H4 (cell line): ENCODE results near the gene MRPL23. TPM values are rescaled to one million over a fixed set of nuclear protein-coding genes. Genes with fewer than 3 reads are reported as not detected.

Source experiments
- DNase-seq: peaks from one replicate; pipeline ENCODE4 v3.0.0-alpha.2; 2015; ENCODE audit warnings: low spot score
- total RNA-seq: library from RNA; depleted of rRNA; stranded (reverse); fragments of >200 nt; shearing (Covaris generic); gene quantifications from 2 replicates; pipeline ENCODE4 v1.2.3, GENCODE V29; 2014; rRNA removed

MRPL23 gene
- total RNA-seq, 1 experiment from 2014 or later = 271 TPM

DNA sequence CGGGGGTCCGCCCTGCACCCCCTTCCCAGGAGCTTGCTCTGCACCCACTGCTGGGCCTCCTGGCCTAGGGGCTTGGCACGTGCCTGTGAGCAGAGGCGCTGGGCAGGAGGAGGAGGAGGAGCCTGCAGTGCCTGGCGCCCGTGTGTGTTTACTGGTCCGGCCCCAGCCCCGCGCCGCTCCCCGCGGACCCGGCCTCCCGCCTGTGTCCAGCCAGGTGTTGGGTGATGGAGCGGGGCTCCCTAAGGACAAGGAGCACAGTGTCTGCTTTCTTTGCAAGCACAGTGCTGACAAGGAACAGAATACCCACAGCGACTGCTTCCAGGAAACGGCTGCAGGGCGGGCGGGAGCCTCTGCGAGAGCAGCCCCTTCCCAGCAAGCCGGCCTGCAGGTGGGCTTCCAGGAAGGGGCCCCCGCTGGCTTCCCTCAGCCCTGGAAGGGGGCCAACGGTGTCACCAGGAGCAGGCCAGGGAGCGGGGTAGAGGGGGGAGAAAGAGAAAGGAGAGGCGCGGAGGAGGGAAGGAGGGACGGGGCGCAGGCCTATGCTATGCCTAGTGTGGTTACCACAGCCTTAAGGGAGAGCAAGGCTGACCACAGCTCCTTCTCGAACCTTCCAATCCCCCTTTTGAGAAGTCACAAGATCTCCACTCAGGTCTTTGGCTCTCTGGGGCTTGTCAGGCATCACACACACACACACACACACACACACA, 43.9 kb downstream of the MRPL23 start:
- DNase-seq = no peak

DNA sequence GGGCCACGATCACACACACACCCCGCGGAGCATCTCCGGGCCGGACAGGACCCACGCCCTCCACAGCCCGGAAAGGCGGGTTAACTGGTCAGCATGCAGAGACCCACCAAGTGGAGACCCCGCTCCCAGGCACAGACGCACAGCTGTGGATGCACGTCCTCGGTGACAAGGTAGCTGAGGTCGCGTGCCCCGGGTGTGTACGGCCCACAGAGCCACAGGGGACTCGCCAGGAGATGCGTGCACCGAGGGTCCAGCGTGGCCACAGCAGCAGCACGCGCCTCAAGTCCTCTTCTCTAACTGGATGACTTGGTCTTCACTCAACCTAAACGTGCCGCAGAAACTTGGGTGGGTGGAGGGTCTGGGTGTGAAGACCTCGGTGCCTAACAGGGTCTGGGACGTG, 45.0 kb downstream of the MRPL23 start:
- no peak for DNase-seq

DNA sequence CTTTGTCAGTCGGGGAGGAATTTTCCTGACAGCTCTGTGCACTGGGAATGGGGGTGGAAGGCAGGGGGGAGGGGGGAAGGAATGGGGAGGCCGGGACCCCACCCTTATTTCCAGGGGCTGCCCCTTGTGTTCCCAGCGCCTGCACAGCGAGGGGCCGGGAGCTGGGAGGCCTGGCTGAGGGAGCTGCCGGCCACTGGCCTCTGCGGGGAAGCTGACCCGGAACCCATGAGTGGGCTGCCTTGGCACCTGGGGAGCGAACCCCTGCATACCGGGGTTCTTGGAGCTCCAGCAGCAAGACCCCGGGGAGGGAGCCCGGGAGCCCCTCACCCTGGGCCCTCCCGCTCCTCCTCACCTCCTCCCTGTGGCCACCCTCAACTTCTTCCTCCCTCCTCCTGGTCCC, 47.0 kb downstream of the MRPL23 start:
- no peak for DNase-seq

DNA sequence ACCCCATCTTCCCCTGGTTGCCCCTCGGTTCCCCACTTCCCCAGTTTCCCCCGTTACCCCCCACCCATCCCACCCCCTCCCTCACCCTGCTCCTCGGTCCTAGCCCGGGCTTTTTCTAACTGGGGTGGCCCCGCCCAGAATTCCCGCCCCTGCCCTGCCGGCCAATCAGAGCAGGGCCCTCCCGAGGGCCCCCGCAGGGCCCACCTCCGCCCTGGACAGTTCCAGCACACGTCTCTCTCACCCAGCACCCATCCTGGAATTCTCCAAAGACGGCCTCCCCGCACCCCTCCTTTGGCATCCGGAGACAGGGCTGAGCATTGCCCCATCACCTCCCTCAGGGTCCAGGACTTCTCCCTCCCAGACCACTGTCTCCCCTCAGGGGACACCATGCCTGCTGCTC, 50.6 kb downstream of the MRPL23 start, which contains the start of gene H19:
H19 (minus strand) TSS at position 88 of the 400 bp plus-strand sequence.
- no peak for DNase-seq

DNA sequence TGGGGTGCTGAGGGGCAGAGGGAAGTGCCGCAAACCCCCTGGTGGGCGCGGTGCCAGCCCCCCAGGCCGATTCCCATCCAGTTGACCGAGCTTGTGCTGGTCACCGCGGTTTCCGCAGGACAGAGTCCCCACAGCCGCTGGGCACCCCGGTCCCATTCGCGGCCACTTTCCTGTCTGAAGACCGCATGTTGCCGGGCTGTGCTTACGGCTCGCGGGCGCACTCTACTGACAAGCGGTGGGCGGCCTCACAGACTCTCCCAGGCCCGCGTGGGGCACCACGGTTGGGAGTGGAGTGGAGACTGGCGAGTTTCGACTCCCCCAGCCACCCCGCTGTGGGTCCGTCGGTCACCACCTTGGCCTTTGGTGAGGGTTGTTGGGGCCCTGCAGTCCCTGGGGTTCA, 51.2 kb downstream of the MRPL23 start:
- DNase-seq = no peak

DNA sequence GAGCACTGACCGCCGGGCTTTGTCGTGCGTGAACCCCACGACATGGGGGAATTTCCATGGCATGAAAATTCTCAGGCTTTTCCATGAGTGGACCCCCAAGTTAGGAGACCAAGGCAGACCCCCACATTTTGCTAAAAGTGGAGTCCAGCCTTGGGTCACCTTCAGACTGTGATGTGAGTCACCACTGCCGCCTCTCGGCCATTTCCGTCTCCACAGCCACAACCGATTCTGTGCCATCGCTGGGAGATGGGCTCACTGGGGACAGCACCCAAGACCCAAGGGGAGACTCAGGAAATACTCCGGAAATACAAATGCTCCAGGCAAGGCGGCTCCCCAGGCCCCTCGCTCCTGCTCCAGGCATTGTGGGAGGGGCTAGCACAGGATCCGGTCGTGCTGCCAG, 51.7 kb downstream of the MRPL23 start:
- DNase-seq = no peak

DNA sequence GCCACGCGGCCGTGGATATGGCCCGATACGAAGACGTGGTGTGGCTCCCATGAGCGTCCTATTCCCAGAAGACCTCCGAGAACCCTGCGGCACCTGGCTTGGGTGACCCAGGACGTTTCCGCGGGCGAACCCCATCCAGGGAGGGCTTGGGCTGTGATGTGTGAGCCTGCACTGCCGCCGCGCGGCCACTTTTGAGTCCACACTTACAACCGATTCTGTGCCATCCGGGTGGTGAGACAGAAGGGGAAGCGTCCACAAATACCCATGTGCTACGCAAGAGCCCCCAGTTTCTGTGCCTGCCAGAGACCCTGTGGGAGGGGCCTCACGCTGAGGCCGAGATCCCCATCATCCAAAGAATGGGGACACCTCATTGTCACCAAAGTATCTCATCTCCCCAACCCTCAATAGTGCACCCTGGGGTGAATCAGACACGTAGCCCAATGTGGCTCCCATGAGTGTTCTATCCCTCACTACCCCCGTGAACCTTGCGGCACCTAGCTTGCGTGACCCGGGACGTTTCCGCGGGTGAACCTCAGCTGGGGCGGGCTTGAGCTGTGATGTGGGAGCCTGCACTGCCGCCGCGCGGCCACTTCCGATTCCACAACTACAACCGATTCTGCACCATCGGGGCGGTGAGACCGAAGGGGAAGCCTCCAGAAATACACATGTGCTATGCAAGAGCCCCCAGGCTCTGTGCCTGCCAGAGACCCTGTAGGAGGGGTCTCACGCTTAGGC, 55.1 kb downstream of the MRPL23 start:
- no peak for DNase-seq

DNA sequence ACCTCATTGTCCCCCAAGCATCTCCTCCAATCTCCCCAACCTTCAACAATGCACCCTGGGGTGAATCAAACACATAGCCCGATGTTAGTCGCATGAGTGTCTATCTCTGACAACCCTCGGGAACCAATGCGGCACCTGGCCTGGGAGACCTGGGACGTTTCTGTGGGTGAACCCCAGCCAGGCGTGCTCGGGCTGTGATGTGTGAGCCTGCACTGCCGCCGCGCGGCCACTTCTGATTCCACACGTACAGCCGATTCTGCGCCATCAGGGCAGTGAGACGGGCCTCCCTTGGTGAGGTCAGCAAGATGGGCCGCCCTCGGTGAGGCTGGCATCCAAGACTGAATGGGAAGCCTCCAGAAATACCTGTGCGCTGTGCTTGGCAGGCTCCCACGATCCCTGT, 55.7 kb downstream of the MRPL23 start:
- DNase-seq = no peak

DNA sequence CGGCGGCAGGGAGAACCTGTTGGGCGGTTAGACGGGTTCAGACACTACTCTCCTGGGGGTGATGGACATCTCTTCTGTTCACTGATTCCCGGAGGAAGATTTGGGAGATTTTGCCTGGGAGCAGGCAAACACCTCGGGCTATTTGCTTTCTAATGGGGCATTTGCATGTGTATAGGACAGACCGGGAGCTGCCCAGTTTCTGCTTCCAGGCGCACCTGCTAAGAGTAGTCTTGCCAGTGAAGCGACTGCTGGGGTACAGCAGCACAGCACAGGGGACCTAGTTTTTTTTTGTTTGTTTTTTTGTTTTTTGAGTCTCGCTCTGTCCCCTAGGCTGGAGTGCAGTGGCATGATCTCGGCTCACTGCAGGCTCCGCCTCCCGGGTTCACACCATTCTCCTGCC, 57.3 kb downstream of the MRPL23 start:
- no peak for DNase-seq

Other genes with a start within 250 kb of the MRPL23 start
- gene IFITM10, start 196.7 kb upstream of the MRPL23 start, total RNA-seq = 1.4 and 2.0 TPM in 2 replicates
- gene CTSD, start 183.4 kb upstream of the MRPL23 start, total RNA-seq = 516 and 559 TPM in 2 replicates
- gene SYT8, start 112.3 kb upstream of the MRPL23 start, total RNA-seq = not detected in 2 replicates
- gene TNNI2, start 108.4 kb upstream of the MRPL23 start, total RNA-seq = not detected in 2 replicates
- 3.3 TPM in 2 replicates for gene LSP1, start 94.2 kb upstream of the MRPL23 start, total RNA-seq
- not detected in 2 replicates for gene PRR33, start 55.4 kb upstream of the MRPL23 start, total RNA-seq
- gene TNNT3, start 27.6 kb upstream of the MRPL23 start, total RNA-seq = not detected in 2 replicates
- 0.23 and 2.9 TPM in 2 replicates for gene H19, start 50.5 kb downstream of the MRPL23 start, total RNA-seq
- gene IGF2, start 192.1 kb downstream of the MRPL23 start, total RNA-seq = 0.60 and 2.0 TPM in 2 replicates
- not detected in 2 replicates for gene INS, start 213.9 kb downstream of the MRPL23 start, total RNA-seq
- gene TH, start 224.5 kb downstream of the MRPL23 start, total RNA-seq = not detected in 2 replicates